Liver (tissue), 9 donors: ENCODE results near the gene CAMKMT. TPM values are rescaled to one million over a fixed set of nuclear protein-coding genes. Genes with fewer than 3 reads are reported as not detected.

Experiments used
- DNase-seq: peaks from one replicate; pipeline ENCODE4 v3.0.0-alpha.2; 2017; ENCODE audit warnings: low spot score
- H3K27ac ChIP-seq, 2 donors: one replicate each; pipeline ENCODE4 v1.7.0; 2013; ENCODE audit warnings: inconsistent platforms in 2 of 2, low read length in 2 of 2, control low read depth in 1 of 2, low read depth in 1 of 2, mild to moderate bottlenecking in 1 of 2
- H3K27me3 ChIP-seq, 4 donors: one replicate each; pipeline versions ENCODE4 v1.6.1 to v1.7.0; 2013; ENCODE audit warnings: low read length in 3 of 4, inconsistent platforms in 1 of 4, mild to moderate bottlenecking in 1 of 4, moderate library complexity in 1 of 4; ENCODE audit not compliant: control insufficient read depth in 4 of 4, insufficient read depth in 4 of 4
- H3K36me3 ChIP-seq, 4 donors: one replicate each; pipeline versions ENCODE4 v1.6.1 to v1.7.0; 2013; ENCODE audit warnings: low read length in 3 of 4, mild to moderate bottlenecking in 3 of 4, low read depth in 1 of 4, moderate library complexity in 1 of 4; ENCODE audit not compliant: control insufficient read depth in 4 of 4, insufficient read depth in 3 of 4
- H3K4me1 ChIP-seq, 4 donors: one replicate each; pipeline versions ENCODE4 v1.6.1 to v1.7.0; 2013; ENCODE audit warnings: low read length in 3 of 4, mild to moderate bottlenecking in 3 of 4, moderate library complexity in 1 of 4; ENCODE audit not compliant: control insufficient read depth in 4 of 4, insufficient read depth in 4 of 4
- H3K4me3 ChIP-seq, 3 donors: one replicate each; pipeline versions ENCODE4 v1.6.1 to v1.7.0; 2013; ENCODE audit warnings: low read length in 3 of 3, control low read depth in 1 of 3, low read depth in 1 of 3, mild to moderate bottlenecking in 1 of 3
- H3K9ac ChIP-seq, 2 donors: one replicate each; pipeline ENCODE4 v1.7.0; 2013; ENCODE audit warnings: low read length in 2 of 2, mild to moderate bottlenecking in 2 of 2, moderate library complexity in 2 of 2, control low read depth in 1 of 2, low read depth in 1 of 2
- H3K9me3 ChIP-seq, 4 donors: one replicate each; pipeline versions ENCODE4 v1.6.1 to v1.7.0; 2013; ENCODE audit warnings: low read length in 3 of 4; ENCODE audit not compliant: control insufficient read depth in 4 of 4
- EGR1 ChIP-seq, 2 donors: IDR thresholded peaks; 2 replicates each; pipeline ENCODE4 v1.6.1; 2016 to 2018; ENCODE audit warnings: antibody characterized with exemption in 2 of 2, low read depth in 2 of 2
- FOXA1 ChIP-seq: IDR thresholded peaks from 2 replicates; pipeline ENCODE4 v1.6.1; 2016; ENCODE audit warnings: antibody characterized with exemption
- FOXA2 ChIP-seq: IDR thresholded peaks from 2 replicates; pipeline ENCODE4 v1.6.1; 2016; ENCODE audit warnings: antibody characterized with exemption
- GABPA ChIP-seq, 2 donors: IDR thresholded peaks in 1 of 2; conservative IDR thresholded peaks in 1 of 2; 2 replicates each; pipeline ENCODE4 v1.6.1; 2016; ENCODE audit warnings: antibody characterized with exemption in 2 of 2, mild to moderate bottlenecking in 1 of 2, moderate library complexity in 1 of 2
- HNF4A ChIP-seq, 2 donors: conservative IDR thresholded peaks; 2 replicates each; pipeline ENCODE4 v1.6.1; 2016; ENCODE audit warnings: antibody characterized with exemption in 2 of 2, mild to moderate bottlenecking in 2 of 2
- HNF4G ChIP-seq: IDR thresholded peaks from 2 replicates; pipeline ENCODE4 v1.6.1; 2016; ENCODE audit warnings: antibody characterized with exemption
- JUND ChIP-seq, 2 donors: IDR thresholded peaks; 2 replicates each; pipeline ENCODE4 v1.6.1; 2016; ENCODE audit warnings: antibody characterized with exemption in 2 of 2
- NR2F2 ChIP-seq: IDR thresholded peaks from 2 replicates; pipeline ENCODE4 v1.6.1; 2016; ENCODE audit warnings: antibody characterized with exemption
- RAD21 ChIP-seq, 2 donors: IDR thresholded peaks; 2 replicates each; pipeline ENCODE4 v1.6.1; 2016; ENCODE audit warnings: antibody characterized with exemption in 2 of 2, mild to moderate bottlenecking in 2 of 2
- RXRA ChIP-seq, 2 donors: IDR thresholded peaks; 2 replicates each; pipeline ENCODE4 v1.6.1; 2017 to 2018; ENCODE audit warnings: antibody characterized with exemption in 2 of 2, mild to moderate bottlenecking in 1 of 2
- SP1 ChIP-seq: IDR thresholded peaks from 2 replicates; pipeline ENCODE4 v1.6.1; 2018; ENCODE audit warnings: antibody characterized with exemption, mild to moderate bottlenecking
- TAF1 ChIP-seq: conservative IDR thresholded peaks from 2 replicates; pipeline ENCODE4 v1.6.1; 2016; ENCODE audit warnings: antibody characterized with exemption, mild to moderate bottlenecking
- YY1 ChIP-seq: IDR thresholded peaks from 2 replicates; pipeline ENCODE4 v1.6.1; 2016; ENCODE audit warnings: antibody characterized with exemption, mild to moderate bottlenecking
- WGBS: extraction: QIAGEN DNeasy Blood & Tissue Kit; methylation state at CpG from one replicate; pipeline ENCODE4 v1.1.7; 2013; 5-methylcytosine and 5-hydroxymethylcytosine counted together
- polyA plus RNA-seq, 2 donors: library from polyadenylated mRNA; stranded (reverse) in 1 of 2; unstranded in 1 of 2; fragments of 200-250 nt in 1 of 2; fragments of >200 nt in 1 of 2; fragmentation: Nextera tagmentation in 1 of 2; extraction: Ambion mirVana in 1 of 2; gene quantifications; one replicate each; pipeline versions ENCODE4 v1.2.1 to v1.2.3, GENCODE V29; 2013 to 2015
- total RNA-seq, 2 donors: library from RNA; depleted of rRNA; stranded (reverse); fragments of >200 nt; gene quantifications; one replicate each; pipeline ENCODE4 v1.2.3, GENCODE V29; 2014
- TF ChIP-seq, protein P1 (sequence below): IDR thresholded peaks from 2 replicates; pipeline ENCODE4 v1.6.1; 2016; ENCODE audit warnings: antibody characterized with exemption, mild to moderate bottlenecking
- TF ChIP-seq, protein P2 (sequence below): IDR thresholded peaks from 2 replicates; pipeline ENCODE4 v1.6.1; 2016; ENCODE audit warnings: antibody characterized with exemption
- TF ChIP-seq, protein P3 (sequence below): fragments of 150-350 bp; IDR thresholded peaks from 2 replicates; pipeline ENCODE4 v1.5.1; 2017; ENCODE audit warnings: improper control_type of control experiment, low read depth, low read length; ENCODE audit not compliant: missing input control
- TF ChIP-seq, protein P4 (sequence below): IDR thresholded peaks from 2 replicates; pipeline ENCODE4 v1.6.1; 2016; ENCODE audit warnings: antibody characterized with exemption
- TF ChIP-seq, protein P5 (sequence below): IDR thresholded peaks from 2 replicates; pipeline ENCODE4 v1.6.1; 2016; ENCODE audit warnings: antibody characterized with exemption
- donor health status: healthy.
- donor health status: healthy.
- donor health status: healthy.
- donor health status: healthy.
- donor health status: healthy.

Gene CAMKMT
- total and polyA plus RNA-seq, 4 donors = 1.5 to 12.7 (median 7.1) TPM

DNA sequence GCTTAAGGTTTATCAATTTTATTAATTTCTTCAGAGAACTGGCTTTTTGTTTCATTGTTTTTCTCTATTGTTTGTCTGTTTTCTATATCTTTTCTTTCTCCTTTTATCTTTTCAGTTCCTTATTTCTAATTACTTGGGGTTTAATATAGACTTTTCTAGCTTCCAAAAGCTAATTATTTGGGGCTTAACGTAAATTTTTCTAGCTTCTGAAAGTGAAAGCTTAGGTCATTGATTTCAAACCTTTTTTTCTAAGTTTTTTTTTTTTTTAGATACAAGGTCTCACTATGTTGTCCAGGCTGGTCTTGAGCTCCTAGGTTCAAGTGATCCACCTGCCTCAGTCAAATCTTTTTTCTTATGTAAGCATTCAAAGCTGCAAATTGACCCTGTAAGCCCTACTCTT, 266.6 kb downstream of the CAMKMT start:
- 91% methylated on average over 1 of the region's 1 CpG for WGBS

More for the DNA sequence above, 266.6 kb downstream of the CAMKMT start:
- Histone ChIP-seq H3K9me3 (no peaks in the 10 kb centered on the region), H3K4me1 (no peaks in the 10 kb centered on the region), H3K27me3 (no peaks in the 10 kb centered on the region), H3K36me3 (no peaks in the 10 kb centered on the region), H3K9ac (no peak overlapping the region), H3K27ac (no peak overlapping the region), H3K4me3 (no peak overlapping the region)
- TF ChIP-seq, protein P1, sequence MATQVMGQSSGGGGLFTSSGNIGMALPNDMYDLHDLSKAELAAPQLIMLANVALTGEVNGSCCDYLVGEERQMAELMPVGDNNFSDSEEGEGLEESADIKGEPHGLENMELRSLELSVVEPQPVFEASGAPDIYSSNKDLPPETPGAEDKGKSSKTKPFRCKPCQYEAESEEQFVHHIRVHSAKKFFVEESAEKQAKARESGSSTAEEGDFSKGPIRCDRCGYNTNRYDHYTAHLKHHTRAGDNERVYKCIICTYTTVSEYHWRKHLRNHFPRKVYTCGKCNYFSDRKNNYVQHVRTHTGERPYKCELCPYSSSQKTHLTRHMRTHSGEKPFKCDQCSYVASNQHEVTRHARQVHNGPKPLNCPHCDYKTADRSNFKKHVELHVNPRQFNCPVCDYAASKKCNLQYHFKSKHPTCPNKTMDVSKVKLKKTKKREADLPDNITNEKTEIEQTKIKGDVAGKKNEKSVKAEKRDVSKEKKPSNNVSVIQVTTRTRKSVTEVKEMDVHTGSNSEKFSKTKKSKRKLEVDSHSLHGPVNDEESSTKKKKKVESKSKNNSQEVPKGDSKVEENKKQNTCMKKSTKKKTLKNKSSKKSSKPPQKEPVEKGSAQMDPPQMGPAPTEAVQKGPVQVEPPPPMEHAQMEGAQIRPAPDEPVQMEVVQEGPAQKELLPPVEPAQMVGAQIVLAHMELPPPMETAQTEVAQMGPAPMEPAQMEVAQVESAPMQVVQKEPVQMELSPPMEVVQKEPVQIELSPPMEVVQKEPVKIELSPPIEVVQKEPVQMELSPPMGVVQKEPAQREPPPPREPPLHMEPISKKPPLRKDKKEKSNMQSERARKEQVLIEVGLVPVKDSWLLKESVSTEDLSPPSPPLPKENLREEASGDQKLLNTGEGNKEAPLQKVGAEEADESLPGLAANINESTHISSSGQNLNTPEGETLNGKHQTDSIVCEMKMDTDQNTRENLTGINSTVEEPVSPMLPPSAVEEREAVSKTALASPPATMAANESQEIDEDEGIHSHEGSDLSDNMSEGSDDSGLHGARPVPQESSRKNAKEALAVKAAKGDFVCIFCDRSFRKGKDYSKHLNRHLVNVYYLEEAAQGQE = no peak
- TF ChIP-seq FOXA1 (no peak), TAF1 (no peak), JUND (IDR thresholded peaks at IDR 0.05) (no peak), FOXA2 (no peak), RXRA (IDR thresholded peaks at IDR 0.05) (no peak), HNF4G (no peak), RAD21 (IDR thresholded peaks at IDR 0.05) (no peak), SP1 (no peak), NR2F2 (no peak), HNF4A (conservative IDR thresholded peaks at IDR 0.05) (no peak), YY1 (no peak), EGR1 (IDR thresholded peaks at IDR 0.05; ENCODE audit: low read depth in 2 of 2) (no peak), GABPA (IDR thresholded peaks at IDR 0.05 in 1 of 2, conservative IDR thresholded peaks at IDR 0.05 in 1 of 2) (no peak)
- TF ChIP-seq, protein P2, sequence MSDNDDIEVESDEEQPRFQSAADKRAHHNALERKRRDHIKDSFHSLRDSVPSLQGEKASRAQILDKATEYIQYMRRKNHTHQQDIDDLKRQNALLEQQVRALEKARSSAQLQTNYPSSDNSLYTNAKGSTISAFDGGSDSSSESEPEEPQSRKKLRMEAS = no peak
- TF ChIP-seq, protein P3, sequence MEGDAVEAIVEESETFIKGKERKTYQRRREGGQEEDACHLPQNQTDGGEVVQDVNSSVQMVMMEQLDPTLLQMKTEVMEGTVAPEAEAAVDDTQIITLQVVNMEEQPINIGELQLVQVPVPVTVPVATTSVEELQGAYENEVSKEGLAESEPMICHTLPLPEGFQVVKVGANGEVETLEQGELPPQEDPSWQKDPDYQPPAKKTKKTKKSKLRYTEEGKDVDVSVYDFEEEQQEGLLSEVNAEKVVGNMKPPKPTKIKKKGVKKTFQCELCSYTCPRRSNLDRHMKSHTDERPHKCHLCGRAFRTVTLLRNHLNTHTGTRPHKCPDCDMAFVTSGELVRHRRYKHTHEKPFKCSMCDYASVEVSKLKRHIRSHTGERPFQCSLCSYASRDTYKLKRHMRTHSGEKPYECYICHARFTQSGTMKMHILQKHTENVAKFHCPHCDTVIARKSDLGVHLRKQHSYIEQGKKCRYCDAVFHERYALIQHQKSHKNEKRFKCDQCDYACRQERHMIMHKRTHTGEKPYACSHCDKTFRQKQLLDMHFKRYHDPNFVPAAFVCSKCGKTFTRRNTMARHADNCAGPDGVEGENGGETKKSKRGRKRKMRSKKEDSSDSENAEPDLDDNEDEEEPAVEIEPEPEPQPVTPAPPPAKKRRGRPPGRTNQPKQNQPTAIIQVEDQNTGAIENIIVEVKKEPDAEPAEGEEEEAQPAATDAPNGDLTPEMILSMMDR = no peak
- TF ChIP-seq, protein P4, sequence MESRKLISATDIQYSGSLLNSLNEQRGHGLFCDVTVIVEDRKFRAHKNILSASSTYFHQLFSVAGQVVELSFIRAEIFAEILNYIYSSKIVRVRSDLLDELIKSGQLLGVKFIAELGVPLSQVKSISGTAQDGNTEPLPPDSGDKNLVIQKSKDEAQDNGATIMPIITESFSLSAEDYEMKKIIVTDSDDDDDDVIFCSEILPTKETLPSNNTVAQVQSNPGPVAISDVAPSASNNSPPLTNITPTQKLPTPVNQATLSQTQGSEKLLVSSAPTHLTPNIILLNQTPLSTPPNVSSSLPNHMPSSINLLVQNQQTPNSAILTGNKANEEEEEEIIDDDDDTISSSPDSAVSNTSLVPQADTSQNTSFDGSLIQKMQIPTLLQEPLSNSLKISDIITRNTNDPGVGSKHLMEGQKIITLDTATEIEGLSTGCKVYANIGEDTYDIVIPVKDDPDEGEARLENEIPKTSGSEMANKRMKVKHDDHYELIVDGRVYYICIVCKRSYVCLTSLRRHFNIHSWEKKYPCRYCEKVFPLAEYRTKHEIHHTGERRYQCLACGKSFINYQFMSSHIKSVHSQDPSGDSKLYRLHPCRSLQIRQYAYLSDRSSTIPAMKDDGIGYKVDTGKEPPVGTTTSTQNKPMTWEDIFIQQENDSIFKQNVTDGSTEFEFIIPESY = no peak
- TF ChIP-seq, protein P5, sequence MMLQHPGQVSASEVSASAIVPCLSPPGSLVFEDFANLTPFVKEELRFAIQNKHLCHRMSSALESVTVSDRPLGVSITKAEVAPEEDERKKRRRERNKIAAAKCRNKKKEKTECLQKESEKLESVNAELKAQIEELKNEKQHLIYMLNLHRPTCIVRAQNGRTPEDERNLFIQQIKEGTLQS = no peak
- DNase-seq = no peak
